ENCODE measurements around the gene C2CD4C.
"Not testable (repeated sequence)": the region's sequence is repeated elsewhere in the genome, so short reads cannot be mapped to it uniquely, and the experiment has no call there.

- not testable (repeated sequence) for TF ChIP-seq ESRRA (CRISPR knock-in tag; IDR thresholded peaks at IDR 0.05; ENCODE audit: borderline replicate concordance); ZNF425 (CRISPR knock-in tag; conservative IDR thresholded peaks at IDR 0.05); JUN (CRISPR knock-in tag; IDR thresholded peaks at IDR 0.05); PRDM15 (CRISPR knock-in tag; IDR thresholded peaks at IDR 0.05); CTCF (IDR thresholded peaks at IDR 0.05)
Observed at GRCh38 chr19:393560-393959, 15.4 kb downstream of the C2CD4C start.

Measured in WTC11 (cell line).